Sigmoid colon (tissue), 7 donors: ENCODE results near the gene CDC42BPB. TPM values are rescaled to one million over a fixed set of nuclear protein-coding genes. Genes with fewer than 3 reads are reported as not detected.
A peak's percentile ranks its signal among the peaks of the same experiment; 100 is the strongest.

Source experiments
- DNase-seq: peaks from one replicate; pipeline ENCODE4 v3.0.0-alpha.2; 2019
- H3K27ac ChIP-seq, 4 donors: fragments of 200-600 bp; sonication (generic); one replicate each; pipeline ENCODE4 v1.5.1; 2016 to 2019; ENCODE audit warnings: mild to moderate bottlenecking in 1 of 4
- H3K27me3 ChIP-seq, 3 donors: fragments of 200-600 bp; sonication (generic); one replicate each; pipeline ENCODE4 v1.5.1; 2019; ENCODE audit warnings: mild to moderate bottlenecking in 1 of 3
- H3K36me3 ChIP-seq, 4 donors: fragments of 200-600 bp; sonication (generic); one replicate each; pipeline ENCODE4 v1.5.1; 2016 to 2019
- H3K4me1 ChIP-seq, 4 donors: fragments of 200-600 bp; sonication (generic); one replicate each; pipeline ENCODE4 v1.5.1; 2017 to 2019
- H3K4me3 ChIP-seq, 4 donors: fragments of 200-600 bp; sonication (generic); one replicate each; pipeline ENCODE4 v1.5.1; 2017 to 2019; ENCODE audit warnings: mild to moderate bottlenecking in 2 of 4, moderate library complexity in 1 of 4
- H3K9me3 ChIP-seq, 4 donors: fragments of 200-600 bp in 3 of 4; sonication (generic) in 3 of 4; one replicate each; pipeline versions ENCODE4 v1.5.1 to v1.6.1; 2013 to 2019
- EP300 ChIP-seq, 4 donors: sonication (generic); formaldehyde crosslinking; IDR thresholded peaks; one replicate each; pipeline ENCODE4 v1.6.1; 2017; ENCODE audit warnings: antibody characterized with exemption in 4 of 4
- POLR2A ChIP-seq, 2 donors: fragments of 450-650 bp; IDR thresholded peaks; one replicate each; pipeline ENCODE4 v1.6.1; 2016; ENCODE audit warnings: antibody characterized with exemption in 2 of 2, mild to moderate bottlenecking in 2 of 2, moderate library complexity in 2 of 2
- POLR2AphosphoS5 ChIP-seq, 4 donors: sonication (generic); formaldehyde crosslinking; IDR thresholded peaks; one replicate each; pipeline ENCODE4 v1.6.1; 2017; ENCODE audit warnings: antibody characterized with exemption in 4 of 4
- WGBS, 2 donors: extraction: QIAGEN DNeasy Blood & Tissue Kit; methylation state at CpG; one replicate each; pipeline ENCODE4 v1.1.7; 2013; 5-methylcytosine and 5-hydroxymethylcytosine counted together
- intact Hi-C: fragments of 100-400 bp; cut with DNase I; formaldehyde crosslinking; loops from one replicate; pipeline ENCODE4 v1.15.1; 2023
- polyA plus RNA-seq, 3 donors: library from polyadenylated mRNA; stranded (reverse); fragments of 200-250 nt; gene quantifications; one replicate each; pipeline ENCODE4 v1.2.3, GENCODE V29; 2013
- total RNA-seq, 4 donors: library from RNA; depleted of rRNA; stranded (reverse); fragments of >200 nt; gene quantifications; one replicate each; pipeline ENCODE4 v1.1.0, GENCODE V29; 2016
- TF ChIP-seq, protein P1 (sequence below), 4 experiments: fragments of 450-650 bp in 3 of 4; fragments of 200-600 bp in 1 of 4; IDR thresholded peaks; one replicate each; pipeline ENCODE4 v1.5.1; 2016 to 2019; ENCODE audit warnings: antibody characterized with exemption in 4 of 4, mild to moderate bottlenecking in 3 of 4, moderate library complexity in 2 of 4
- donor health status: healthy with polysubstance abuse.
- donor health status: Bipolar disorder and iron deficiency.
- donor health status: healthy.

The CDC42BPB gene, protein sequence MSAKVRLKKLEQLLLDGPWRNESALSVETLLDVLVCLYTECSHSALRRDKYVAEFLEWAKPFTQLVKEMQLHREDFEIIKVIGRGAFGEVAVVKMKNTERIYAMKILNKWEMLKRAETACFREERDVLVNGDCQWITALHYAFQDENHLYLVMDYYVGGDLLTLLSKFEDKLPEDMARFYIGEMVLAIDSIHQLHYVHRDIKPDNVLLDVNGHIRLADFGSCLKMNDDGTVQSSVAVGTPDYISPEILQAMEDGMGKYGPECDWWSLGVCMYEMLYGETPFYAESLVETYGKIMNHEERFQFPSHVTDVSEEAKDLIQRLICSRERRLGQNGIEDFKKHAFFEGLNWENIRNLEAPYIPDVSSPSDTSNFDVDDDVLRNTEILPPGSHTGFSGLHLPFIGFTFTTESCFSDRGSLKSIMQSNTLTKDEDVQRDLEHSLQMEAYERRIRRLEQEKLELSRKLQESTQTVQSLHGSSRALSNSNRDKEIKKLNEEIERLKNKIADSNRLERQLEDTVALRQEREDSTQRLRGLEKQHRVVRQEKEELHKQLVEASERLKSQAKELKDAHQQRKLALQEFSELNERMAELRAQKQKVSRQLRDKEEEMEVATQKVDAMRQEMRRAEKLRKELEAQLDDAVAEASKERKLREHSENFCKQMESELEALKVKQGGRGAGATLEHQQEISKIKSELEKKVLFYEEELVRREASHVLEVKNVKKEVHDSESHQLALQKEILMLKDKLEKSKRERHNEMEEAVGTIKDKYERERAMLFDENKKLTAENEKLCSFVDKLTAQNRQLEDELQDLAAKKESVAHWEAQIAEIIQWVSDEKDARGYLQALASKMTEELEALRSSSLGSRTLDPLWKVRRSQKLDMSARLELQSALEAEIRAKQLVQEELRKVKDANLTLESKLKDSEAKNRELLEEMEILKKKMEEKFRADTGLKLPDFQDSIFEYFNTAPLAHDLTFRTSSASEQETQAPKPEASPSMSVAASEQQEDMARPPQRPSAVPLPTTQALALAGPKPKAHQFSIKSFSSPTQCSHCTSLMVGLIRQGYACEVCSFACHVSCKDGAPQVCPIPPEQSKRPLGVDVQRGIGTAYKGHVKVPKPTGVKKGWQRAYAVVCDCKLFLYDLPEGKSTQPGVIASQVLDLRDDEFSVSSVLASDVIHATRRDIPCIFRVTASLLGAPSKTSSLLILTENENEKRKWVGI (N-terminal part only)
- total RNA-seq (10 to 100 TPM; 58.5 to 82.3 (median 61.6) TPM), polyA plus RNA-seq (10 to 100 TPM; 18.0 to 51.5 (median 24.0) TPM)

DNA sequence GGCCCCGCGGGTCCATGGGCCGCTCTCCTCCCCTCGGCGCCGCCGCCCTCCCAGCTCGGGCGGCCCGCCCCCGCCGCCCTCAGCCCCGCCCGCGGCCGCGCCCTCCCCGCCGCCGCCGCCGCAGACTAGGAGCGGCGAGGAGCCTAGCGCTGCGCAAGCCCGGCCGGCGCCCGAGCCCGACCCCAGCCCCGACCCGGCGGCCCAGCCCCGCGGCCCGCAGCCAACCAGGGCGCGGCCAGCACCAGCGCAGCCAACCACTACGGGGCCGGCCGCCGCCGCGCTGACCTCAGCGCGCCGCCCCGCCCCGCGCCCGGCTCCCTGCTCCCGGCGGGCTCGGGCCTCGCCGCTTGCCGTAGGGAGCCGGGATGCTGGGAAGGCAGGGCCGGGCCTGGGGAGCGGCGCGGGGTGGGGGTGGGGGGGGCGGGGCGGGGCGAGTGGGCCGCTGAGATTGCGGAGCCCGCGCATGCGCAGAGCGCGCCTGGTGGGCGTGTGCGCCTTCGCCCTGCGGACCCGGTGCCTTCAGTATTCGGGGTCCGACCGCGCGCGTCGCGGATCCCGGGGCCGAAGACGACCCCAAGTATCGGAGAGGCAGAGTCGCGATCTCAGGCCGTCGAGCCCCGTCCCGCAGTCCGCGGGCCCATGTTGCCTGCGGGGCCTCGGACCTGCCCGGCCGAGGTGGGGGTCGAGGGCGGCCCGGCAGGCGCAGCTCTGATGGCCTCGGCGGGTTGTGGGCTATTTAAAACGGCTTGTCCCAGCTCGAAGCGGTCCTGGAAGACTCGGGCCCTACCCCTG is at the start of gene CDC42BPB:
TSS of gene CDC42BPB (minus strand) at position 178 of the 792 bp plus-strand sequence. CDS start 376 bp downstream, outside the sequence.
- TF ChIP-seq, protein P1, sequence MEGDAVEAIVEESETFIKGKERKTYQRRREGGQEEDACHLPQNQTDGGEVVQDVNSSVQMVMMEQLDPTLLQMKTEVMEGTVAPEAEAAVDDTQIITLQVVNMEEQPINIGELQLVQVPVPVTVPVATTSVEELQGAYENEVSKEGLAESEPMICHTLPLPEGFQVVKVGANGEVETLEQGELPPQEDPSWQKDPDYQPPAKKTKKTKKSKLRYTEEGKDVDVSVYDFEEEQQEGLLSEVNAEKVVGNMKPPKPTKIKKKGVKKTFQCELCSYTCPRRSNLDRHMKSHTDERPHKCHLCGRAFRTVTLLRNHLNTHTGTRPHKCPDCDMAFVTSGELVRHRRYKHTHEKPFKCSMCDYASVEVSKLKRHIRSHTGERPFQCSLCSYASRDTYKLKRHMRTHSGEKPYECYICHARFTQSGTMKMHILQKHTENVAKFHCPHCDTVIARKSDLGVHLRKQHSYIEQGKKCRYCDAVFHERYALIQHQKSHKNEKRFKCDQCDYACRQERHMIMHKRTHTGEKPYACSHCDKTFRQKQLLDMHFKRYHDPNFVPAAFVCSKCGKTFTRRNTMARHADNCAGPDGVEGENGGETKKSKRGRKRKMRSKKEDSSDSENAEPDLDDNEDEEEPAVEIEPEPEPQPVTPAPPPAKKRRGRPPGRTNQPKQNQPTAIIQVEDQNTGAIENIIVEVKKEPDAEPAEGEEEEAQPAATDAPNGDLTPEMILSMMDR (IDR thresholded peaks at IDR 0.05) = no peak
- TF ChIP-seq POLR2A (IDR thresholded peaks at IDR 0.05) (no peak), POLR2AphosphoS5 (IDR thresholded peaks at IDR 0.05) (peak in 3 of 4 donors; percentile 35 to 75 (median 73)), EP300 (IDR thresholded peaks at IDR 0.05) (no peak)
- Histone ChIP-seq H3K4me3 (peak within 1 kb of the TSS; percentile 76 to 98 (median 93)), H3K36me3 (no peaks in the 10 kb centered on the region), H3K4me1 (peaks cover 0 to 44% (median 37%) of the 10 kb centered on the region in 4 donors), H3K27ac (peak within 1 kb of the TSS; percentile 86 to 97 (median 92)), H3K9me3 (no peaks in the 10 kb centered on the region), H3K27me3 (no peaks in the 10 kb centered on the region)
- peak; percentile 94 for DNase-seq
- WGBS, 2 donors = 1% methylated on average over 113 of the region's 113 CpGs
- intact Hi-C loops = no loop called here

DNA sequence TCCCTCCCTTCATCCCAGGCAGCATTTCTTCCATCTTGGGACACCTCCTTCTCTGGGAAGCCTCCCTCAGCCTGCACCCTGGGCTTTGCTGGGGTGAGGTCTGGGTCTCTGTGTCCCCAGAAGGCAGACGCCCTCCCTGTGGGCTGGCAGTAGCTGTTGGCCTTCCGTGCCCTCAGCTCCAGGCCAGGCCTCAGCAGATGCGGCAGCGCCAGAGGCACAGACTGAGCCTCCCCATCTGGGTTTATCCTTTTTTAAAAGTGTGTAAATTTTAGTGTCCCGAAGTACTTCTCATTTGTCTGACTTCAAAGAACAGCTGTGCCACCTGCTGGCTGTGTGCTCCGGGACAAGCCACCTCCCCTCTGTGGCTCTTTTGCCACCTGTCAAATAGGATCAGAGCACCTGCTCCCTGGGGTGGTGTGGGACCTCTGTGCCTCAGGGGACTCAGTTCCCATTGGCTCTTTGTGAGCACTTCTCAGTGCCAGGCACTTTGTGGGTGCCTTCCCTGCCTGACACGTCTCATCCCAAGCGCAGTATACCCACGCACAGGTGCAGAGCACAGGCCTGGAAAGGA is 48.3 kb upstream of the CDC42BPB start:
- intact Hi-C loops = loop anchor here (1.0 kb wide), 1 partner anchor 188 kb away; no protein-coding TSS in a partner anchor
- H3K27ac ChIP-seq = no peak overlapping the region
- no peaks in the 10 kb centered on the region for H3K9me3 ChIP-seq
- TF ChIP-seq POLR2AphosphoS5 (IDR thresholded peaks at IDR 0.05) = no peak
- no peak for DNase-seq
- H3K27me3 ChIP-seq = peaks cover 32 to 59% (median 36%) of the 10 kb centered on the region in 3 donors
- 21 to 41% methylated on average over 9 of the region's 9 CpGs for WGBS, 2 donors
- H3K36me3 ChIP-seq = no peaks in the 10 kb centered on the region
- peaks cover 0 to 46% (median 41%) of the 10 kb centered on the region in 4 donors for H3K4me1 ChIP-seq
- H3K4me3 ChIP-seq = no peak overlapping the region

DNA sequence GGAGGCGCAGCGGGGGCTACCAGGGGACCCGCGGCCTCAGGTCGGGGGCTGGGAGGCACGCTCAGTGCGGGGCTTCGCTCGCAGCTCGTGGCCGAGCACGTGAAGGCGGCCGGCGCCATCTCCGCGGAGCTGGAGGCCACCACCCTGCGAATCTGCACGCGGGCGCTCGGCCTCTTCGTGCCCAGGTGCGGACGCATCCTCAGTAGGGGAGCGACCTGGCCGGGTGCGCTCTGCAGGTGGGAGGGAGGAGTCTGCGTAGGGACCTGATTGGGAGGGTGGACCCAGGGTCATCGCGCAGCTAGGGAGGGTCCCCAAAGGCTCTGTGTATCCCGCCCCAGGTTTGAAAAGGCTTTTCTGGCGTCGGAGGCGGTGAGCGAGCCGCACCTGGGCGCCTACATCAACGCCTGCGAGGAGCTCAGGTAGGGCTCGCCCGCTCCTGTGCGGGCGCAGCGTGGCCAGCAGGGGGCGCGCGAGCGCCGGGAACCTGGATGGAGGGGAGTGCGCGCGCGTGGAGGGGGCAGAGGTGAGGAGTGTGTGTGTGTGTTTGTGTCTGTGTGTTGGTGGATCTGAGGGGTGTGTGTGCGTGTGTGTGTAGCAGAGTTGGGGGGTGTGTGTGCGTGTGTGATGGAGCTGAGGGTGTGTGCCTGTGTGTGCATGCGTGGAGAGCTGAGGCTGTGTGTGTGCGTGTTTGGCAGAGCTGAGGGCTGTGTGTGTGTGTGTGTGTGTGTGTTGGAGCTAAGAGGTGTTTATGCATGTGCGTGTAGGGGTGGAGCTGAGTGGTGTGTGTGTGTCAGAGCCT is 47.5 kb upstream of the CDC42BPB start:
- Histone ChIP-seq H3K27me3 (peaks cover 32 to 56% (median 36%) of the 10 kb centered on the region in 3 donors), H3K4me3 (no peak overlapping the region), H3K4me1 (peaks cover 0 to 38% (median 33%) of the 10 kb centered on the region in 4 donors), H3K27ac (no peak overlapping the region), H3K36me3 (no peaks in the 10 kb centered on the region), H3K9me3 (no peaks in the 10 kb centered on the region)
- no peak for TF ChIP-seq POLR2AphosphoS5 (IDR thresholded peaks at IDR 0.05)
- no peak for TF ChIP-seq POLR2A (IDR thresholded peaks at IDR 0.05)
- TF ChIP-seq EP300 (IDR thresholded peaks at IDR 0.05) = no peak
- TF ChIP-seq, protein P1 (IDR thresholded peaks at IDR 0.05) = peak; percentile 98 to 99 (median 99)
- intact Hi-C loops = loop anchor here (1.0 kb wide), 1 partner anchor 188 kb away; no protein-coding TSS in a partner anchor
- DNase-seq = no peak
- 4 to 6% methylated on average over 59 of the region's 59 CpGs for WGBS, 2 donors

DNA sequence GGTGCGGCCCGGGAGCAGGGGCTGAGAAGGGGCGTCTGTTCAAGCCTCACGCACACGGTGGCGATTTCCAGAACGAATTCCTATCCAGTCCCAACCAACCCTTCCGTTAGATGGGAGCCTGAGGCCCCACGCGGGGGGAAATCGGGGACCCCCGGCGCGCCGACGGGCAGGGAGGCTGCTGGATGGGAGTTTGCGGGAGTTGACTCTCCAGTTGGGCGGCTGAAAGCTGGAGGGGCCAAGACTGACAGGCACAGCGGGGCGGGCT is 47.0 kb upstream of the CDC42BPB start:
- no peak for TF ChIP-seq POLR2AphosphoS5 (IDR thresholded peaks at IDR 0.05)
- TF ChIP-seq POLR2A (IDR thresholded peaks at IDR 0.05) = no peak
- TF ChIP-seq, protein P1 (IDR thresholded peaks at IDR 0.05) = no peak
- TF ChIP-seq EP300 (IDR thresholded peaks at IDR 0.05) = no peak
- intact Hi-C loops = no loop called here
- Histone ChIP-seq H3K27ac (no peak overlapping the region), H3K9me3 (no peaks in the 10 kb centered on the region), H3K27me3 (peaks cover 32 to 54% (median 36%) of the 10 kb centered on the region in 3 donors), H3K4me3 (no peak overlapping the region), H3K36me3 (no peaks in the 10 kb centered on the region), H3K4me1 (peaks cover 0 to 35% (median 30%) of the 10 kb centered on the region in 4 donors)
- DNase-seq = no peak
- 14% methylated on average over 20 of the region's 20 CpGs for WGBS, 2 donors
